A673 (cell line): ENCODE data around the gene RHO. TPM values are rescaled to one million over a fixed set of nuclear protein-coding genes. Genes with fewer than 3 reads are reported as not detected.

Experiments
- BruUV-seq: library from RNA; stranded (reverse); fragments of 400-500 nt; replicated peaks from 2 replicates; lab custom pipeline; 2021; lab: Mats Ljungman, UMichigan
- CTCF ChIA-PET: fragments of 300-600 bp; sonication (Branson Sonifier 250); formaldehyde crosslinking; loops from one replicate; lab custom pipeline; 2022; ENCODE audit warnings: antibody characterized with exemption; lab: Charles Lee
- POLR2A ChIA-PET: fragments of 300-600 bp; sonication (Branson Sonifier 250); formaldehyde crosslinking; loops from one replicate; lab custom pipeline; 2022; ENCODE audit warnings: antibody characterized with exemption; ENCODE audit not compliant: low non-redundant PET; lab: Charles Lee
- DNase-seq: peaks from one replicate; pipeline ENCODE4 v3.0.0-alpha.2; 2015; ENCODE audit warnings: low spot score
- H3K27ac ChIP-seq: fragments of 200-600 bp; sonication (generic); 2 replicates; pipeline ENCODE4 v1.5.1; 2016; ENCODE audit warnings: mixed run types, low read depth, mild to moderate bottlenecking, mixed read lengths, antibody characterized with exemption, low read length; ENCODE audit not compliant: poor library complexity, severe bottlenecking
- H3K27me3 ChIP-seq: fragments of 200-600 bp; sonication (generic); replicated peaks from 2 replicates; pipeline ENCODE4 v1.6.1; 2017; ENCODE audit warnings: mixed run types, low read depth, mild to moderate bottlenecking, mixed read lengths, antibody characterized with exemption, low read length; ENCODE audit not compliant: insufficient read depth, poor library complexity
- H3K36me3 ChIP-seq: fragments of 200-600 bp; sonication (generic); 2 replicates; pipeline ENCODE4 v1.6.1; 2016; ENCODE audit warnings: mixed run types, mild to moderate bottlenecking, mixed read lengths, antibody characterized with exemption, low read length; ENCODE audit not compliant: insufficient read depth, poor library complexity, severe bottlenecking
- H3K4me1 ChIP-seq: fragments of 200-600 bp; sonication (generic); 2 replicates; pipeline ENCODE4 v1.6.1; 2017; ENCODE audit warnings: mixed run types, mild to moderate bottlenecking, mixed read lengths, antibody characterized with exemption, low read length; ENCODE audit not compliant: insufficient read depth, poor library complexity, severe bottlenecking
- H3K4me3 ChIP-seq: fragments of 200-600 bp; sonication (generic); 2 replicates; pipeline ENCODE4 v1.5.1; 2016; ENCODE audit warnings: low read depth, mixed run types, mild to moderate bottlenecking, mixed read lengths, low read length; ENCODE audit not compliant: poor library complexity, severe bottlenecking
- H3K9me3 ChIP-seq: fragments of 200-600 bp; sonication (generic); 2 replicates; pipeline ENCODE4 v1.6.1; 2016; ENCODE audit warnings: mixed run types, low read depth, mild to moderate bottlenecking, mixed read lengths, antibody characterized with exemption, low read length; ENCODE audit not compliant: poor library complexity, severe bottlenecking
- EZH2 ChIP-seq: fragments of 200-600 bp; sonication (generic); IDR thresholded peaks from 2 replicates; pipeline ENCODE4 v1.6.1; 2017; ENCODE audit warnings: borderline replicate concordance, low read depth, mild to moderate bottlenecking, mixed read lengths, antibody characterized with exemption, low read length; ENCODE audit not compliant: poor library complexity, severe bottlenecking
- intact Hi-C: fragments of 100-400 bp; cut with micrococcal nuclease; formaldehyde crosslinking; loops from one replicate; pipeline ENCODE4 v1.10.0; 2022; ENCODE audit not compliant: unreplicated experiment
- total RNA-seq: library from RNA; stranded (reverse); gene quantifications from 2 replicates; pipeline ENCODE4 v1.2.3, GENCODE V29; 2021
- TF ChIP-seq, protein P1 (sequence below): fragments of 300-800, 200-600 bp; sonication (generic); conservative IDR thresholded peaks from 2 replicates; pipeline ENCODE4 v1.5.1; 2017; ENCODE audit warnings: low read depth, mild to moderate bottlenecking, antibody characterized with exemption, low read length, moderate library complexity, mixed read lengths

The RHO gene
- total RNA-seq, 1 experiment from 2014 or later, result not detected

DNA sequence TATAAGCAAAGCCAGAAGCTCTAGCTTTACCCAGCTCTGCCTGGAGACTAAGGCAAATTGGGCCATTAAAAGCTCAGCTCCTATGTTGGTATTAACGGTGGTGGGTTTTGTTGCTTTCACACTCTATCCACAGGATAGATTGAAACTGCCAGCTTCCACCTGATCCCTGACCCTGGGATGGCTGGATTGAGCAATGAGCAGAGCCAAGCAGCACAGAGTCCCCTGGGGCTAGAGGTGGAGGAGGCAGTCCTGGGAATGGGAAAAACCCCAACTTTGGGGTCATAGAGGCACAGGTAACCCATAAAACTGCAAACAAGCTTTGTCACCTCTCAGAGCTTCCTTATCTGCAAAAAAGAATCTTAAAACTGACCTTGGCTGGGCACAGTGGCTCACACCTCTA, 6.6 kb downstream of the RHO start:
- CTCF ChIA-PET, result no interaction called here
- no peak for DNase-seq

DNA sequence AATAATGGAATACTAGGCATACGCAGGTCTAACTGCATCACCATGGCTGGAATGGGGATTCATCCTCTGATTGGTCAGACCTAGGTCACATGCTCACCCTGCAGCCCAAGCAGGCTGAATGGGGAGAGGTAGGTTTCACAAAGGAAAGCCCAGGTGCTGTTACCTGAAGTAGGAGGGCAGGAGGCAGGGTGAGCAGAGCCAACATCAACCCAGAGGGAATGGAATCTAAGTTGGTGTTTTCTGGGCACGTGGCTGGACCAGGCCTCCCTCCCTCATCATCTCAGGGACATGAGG, 7.9 kb downstream of the RHO start:
- TF ChIP-seq, protein P1, sequence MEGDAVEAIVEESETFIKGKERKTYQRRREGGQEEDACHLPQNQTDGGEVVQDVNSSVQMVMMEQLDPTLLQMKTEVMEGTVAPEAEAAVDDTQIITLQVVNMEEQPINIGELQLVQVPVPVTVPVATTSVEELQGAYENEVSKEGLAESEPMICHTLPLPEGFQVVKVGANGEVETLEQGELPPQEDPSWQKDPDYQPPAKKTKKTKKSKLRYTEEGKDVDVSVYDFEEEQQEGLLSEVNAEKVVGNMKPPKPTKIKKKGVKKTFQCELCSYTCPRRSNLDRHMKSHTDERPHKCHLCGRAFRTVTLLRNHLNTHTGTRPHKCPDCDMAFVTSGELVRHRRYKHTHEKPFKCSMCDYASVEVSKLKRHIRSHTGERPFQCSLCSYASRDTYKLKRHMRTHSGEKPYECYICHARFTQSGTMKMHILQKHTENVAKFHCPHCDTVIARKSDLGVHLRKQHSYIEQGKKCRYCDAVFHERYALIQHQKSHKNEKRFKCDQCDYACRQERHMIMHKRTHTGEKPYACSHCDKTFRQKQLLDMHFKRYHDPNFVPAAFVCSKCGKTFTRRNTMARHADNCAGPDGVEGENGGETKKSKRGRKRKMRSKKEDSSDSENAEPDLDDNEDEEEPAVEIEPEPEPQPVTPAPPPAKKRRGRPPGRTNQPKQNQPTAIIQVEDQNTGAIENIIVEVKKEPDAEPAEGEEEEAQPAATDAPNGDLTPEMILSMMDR, result no peak
- TF ChIP-seq EZH2, result no peak
- BruUV-seq, result no TSS peak
- ChIA-PET POLR2A (no interaction called here), CTCF (no interaction called here)
- no peak for DNase-seq
- Histone ChIP-seq H3K27ac (no peak overlapping the region), H3K4me3 (no peak overlapping the region), H3K4me1 (no peaks in the 10 kb centered on the region), H3K27me3 (no peaks in the 10 kb centered on the region), H3K36me3 (no peaks in the 10 kb centered on the region), H3K9me3 (no peaks in the 10 kb centered on the region)
- intact Hi-C loops, result no loop called here

More for the DNA sequence above, 6.6 kb downstream of the RHO start:
- intact Hi-C loops, result no loop called here
- Histone ChIP-seq H3K9me3 (no peaks in the 10 kb centered on the region), H3K27ac (no peak overlapping the region), H3K36me3 (no peaks in the 10 kb centered on the region), H3K4me1 (no peaks in the 10 kb centered on the region), H3K27me3 (no peaks in the 10 kb centered on the region), H3K4me3 (no peak overlapping the region)
- POLR2A ChIA-PET, result interaction anchor here (0.7 kb wide), 1 partner anchor 20 kb away, joined by 7 read pairs; no protein-coding TSS in a partner anchor
- TF ChIP-seq, protein P1, result no peak
- TF ChIP-seq EZH2, result no peak
- no TSS peak for BruUV-seq

DNA sequence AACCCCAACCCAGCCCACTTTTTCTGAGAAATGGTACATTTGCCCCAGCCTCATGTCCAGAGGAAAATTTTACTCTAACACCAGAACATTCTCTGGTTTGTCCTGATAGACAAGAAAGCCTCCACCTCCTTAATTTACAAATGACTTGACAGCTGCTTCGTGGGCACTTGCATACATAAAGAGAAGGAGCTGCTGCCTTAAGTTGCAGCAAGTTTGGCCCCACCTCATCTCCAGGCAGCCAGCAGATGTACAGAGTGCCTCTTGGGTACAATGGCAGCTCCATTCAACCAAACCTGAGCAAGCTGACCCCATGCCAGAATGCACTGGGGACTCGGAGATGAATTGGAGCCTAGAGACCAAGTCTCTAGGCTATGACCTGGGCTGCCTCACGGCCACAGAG, 8.4 kb downstream of the RHO start:
- Histone ChIP-seq H3K27me3 (no peaks in the 10 kb centered on the region), H3K4me3 (no peak overlapping the region), H3K27ac (no peak overlapping the region), H3K9me3 (no peaks in the 10 kb centered on the region), H3K4me1 (no peaks in the 10 kb centered on the region), H3K36me3 (no peaks in the 10 kb centered on the region)
- TF ChIP-seq, protein P1, result no peak
- no peak for TF ChIP-seq EZH2
- POLR2A ChIA-PET, result no interaction called here
- no TSS peak for BruUV-seq
- CTCF ChIA-PET, result no interaction called here
- DNase-seq, result no peak
- intact Hi-C loops, result no loop called here
